HEK293 (cell line): Measurements from ENCODE around the gene DRG1.
"Not testable (repeated sequence)": the region's sequence is repeated elsewhere in the genome, so short reads cannot be mapped to it uniquely, and the experiment has no call there.

Experiments used
- CTCF ChIA-PET: fragments of 350-600 bp; formaldehyde crosslinking; extraction: SDS; loops from one replicate; lab custom pipeline; 2021; ENCODE audit warnings: antibody characterized with exemption; lab: Yijun Ruan, JAX
- POLR2A ChIA-PET: fragments of 300-600 bp; formaldehyde crosslinking; extraction: SDS; loops from one replicate; lab custom pipeline; 2020; ENCODE audit warnings: antibody characterized with exemption, inconsistent platforms; lab: Yijun Ruan, JAX
- H3K27ac ChIP-seq: fragments of 200-500 bp; sonication (Bioruptor generic); 2 replicates; pipeline ENCODE4 v1.5.1; 2014; ENCODE audit warnings: low read depth, low read length, control low read depth, inconsistent platforms; ENCODE audit errors: extremely low read depth
- H3K36me3 ChIP-seq, 2 experiments: fragments of 200-500 bp in 1 of 2; sonication (Bioruptor generic) in 1 of 2; 1 replicate in 1 of 2; 2 replicates in 1 of 2; pipeline ENCODE4 v1.5.1; 2014 to 2017; ENCODE audit warnings: inconsistent platforms in 2 of 2, low read length in 2 of 2; ENCODE audit not compliant: control insufficient read depth in 2 of 2, insufficient read depth in 1 of 2
- H3K4me1 ChIP-seq: fragments of 200-500 bp; sonication (Bioruptor generic); 2 replicates; pipeline ENCODE4 v1.5.1; 2014; ENCODE audit warnings: mild to moderate bottlenecking, low read length, inconsistent platforms; ENCODE audit not compliant: control insufficient read depth, insufficient read depth
- H3K4me3 ChIP-seq: 2 replicates; pipeline ENCODE4 v1.5.1; 2011; ENCODE audit warnings: low read depth, mild to moderate bottlenecking, control low read depth, low read length, moderate library complexity
- H3K9me3 ChIP-seq: fragments of 200-500 bp; sonication (Bioruptor generic); 2 replicates; pipeline ENCODE4 v1.5.1; 2014; ENCODE audit warnings: low read depth, low read length, inconsistent platforms; ENCODE audit not compliant: control insufficient read depth, insufficient read depth
- BCL6B ChIP-seq: fragments of 450-650 bp; formaldehyde crosslinking; IDR thresholded peaks from 2 replicates; pipeline ENCODE4 v1.5.1; 2017; ENCODE audit warnings: missing biosample characterization, missing genetic modification characterization
- GLIS2 ChIP-seq: fragments of 450-650 bp; formaldehyde crosslinking; IDR thresholded peaks from 2 replicates; pipeline ENCODE4 v1.5.1; 2016; ENCODE audit warnings: missing biosample characterization, missing genetic modification characterization
- ZNF121 ChIP-seq: fragments of 450-650 bp; formaldehyde crosslinking; IDR thresholded peaks from 2 replicates; pipeline ENCODE4 v1.5.1; 2016; ENCODE audit warnings: missing biosample characterization, missing genetic modification characterization
- ZNF16 ChIP-seq: fragments of 450-650 bp; formaldehyde crosslinking; IDR thresholded peaks from 2 replicates; pipeline ENCODE4 v1.5.1; 2016; ENCODE audit warnings: low read depth, missing biosample characterization, missing genetic modification characterization
- ZNF404 ChIP-seq: fragments of 450-650 bp; formaldehyde crosslinking; IDR thresholded peaks from 2 replicates; pipeline ENCODE4 v1.5.1; 2017; ENCODE audit warnings: missing biosample characterization, missing genetic modification characterization
- ZNF610 ChIP-seq: fragments of 450-650 bp; formaldehyde crosslinking; IDR thresholded peaks from 2 replicates; pipeline ENCODE4 v1.5.1; 2016; ENCODE audit warnings: missing biosample characterization, missing genetic modification characterization, borderline replicate concordance
- ZNF692 ChIP-seq: fragments of 450-650 bp; formaldehyde crosslinking; IDR thresholded peaks from 2 replicates; pipeline ENCODE4 v1.5.1; 2016; ENCODE audit warnings: missing biosample characterization, missing genetic modification characterization
- ZNF76 ChIP-seq: fragments of 450-650 bp; formaldehyde crosslinking; IDR thresholded peaks from 2 replicates; pipeline ENCODE4; 2016; ENCODE audit warnings: low read depth, missing biosample characterization, missing genetic modification characterization, borderline replicate concordance

Gene DRG1

DNA sequence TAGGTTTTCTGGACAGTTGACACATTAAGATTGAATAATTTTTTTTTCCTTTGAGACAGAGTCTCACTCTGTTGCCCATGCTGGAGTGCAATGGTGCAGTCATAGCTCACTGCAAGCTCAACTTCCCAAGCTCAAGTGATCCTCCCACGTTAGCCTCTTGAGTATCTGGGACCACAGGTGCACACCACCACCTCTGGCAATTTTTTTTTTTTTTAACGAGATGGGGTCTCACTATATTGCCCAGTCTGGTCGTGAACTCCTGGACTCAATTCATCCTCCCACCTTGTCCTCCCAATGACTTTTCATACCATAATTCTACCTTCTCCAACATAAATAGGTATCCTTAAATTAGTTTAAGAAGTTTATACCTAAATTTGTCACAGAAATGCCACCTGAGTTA, 81.7 kb downstream of the DRG1 start:
- Histone ChIP-seq H3K27ac (no peak overlapping the region), H3K4me1 (no peaks in the 10 kb centered on the region), H3K36me3 (peaks cover 82 to 89% of the 10 kb centered on the region in 2 experiments), H3K4me3 (no peak overlapping the region), H3K9me3 (no peaks in the 10 kb centered on the region)
- ChIA-PET CTCF (no interaction called here), POLR2A (no interaction called here)
- TF ChIP-seq BCL6B (tag by site-specific recombination) (no peak), ZNF76 (tag by site-specific recombination) (no peak), ZNF16 (tag by site-specific recombination) (no peak), ZNF121 (peak; percentile 94), GLIS2 (no peak), ZNF692 (tag by site-specific recombination) (no peak), ZNF610 (tag by site-specific recombination) (no peak), ZNF404 (no peak)

GRCh38 chr22:31482470-31482869, 83.1 kb downstream of the DRG1 start:
- H3K4me1 ChIP-seq, H3K27ac ChIP-seq, H3K4me3 ChIP-seq, CTCF ChIA-PET, H3K9me3 ChIP-seq: not testable (repeated sequence)
- peaks cover 82 to 89% of the 10 kb centered on the region in 2 experiments for H3K36me3 ChIP-seq
- POLR2A ChIA-PET = interaction anchor here (0.9 kb wide), 1 partner anchor 14 kb away, joined by 5 read pairs; no protein-coding TSS in a partner anchor
